PC-3 (cell line): ENCODE results near the gene FHAD1.

Source experiments
- CTCF ChIP-seq: fragments of 300-600 bp; sonication (generic); conservative IDR thresholded peaks from 2 replicates; pipeline ENCODE4 v1.5.1; 2017; ENCODE audit warnings: antibody characterized with exemption, low read depth, mild to moderate bottlenecking, low read length
- EZH2 ChIP-seq: fragments of 300-600 bp; sonication (generic); IDR thresholded peaks from one replicate; pipeline ENCODE4 v1.6.1; 2017; ENCODE audit warnings: antibody characterized with exemption, mild to moderate bottlenecking, low read length; ENCODE audit not compliant: unreplicated experiment
- EZH2phosphoT487 ChIP-seq: fragments of 300-600 bp; sonication (generic); IDR thresholded peaks from 2 replicates; pipeline ENCODE4 v1.6.1; 2018; ENCODE audit warnings: mild to moderate bottlenecking, antibody characterized with exemption, low read length, borderline replicate concordance

DNA sequence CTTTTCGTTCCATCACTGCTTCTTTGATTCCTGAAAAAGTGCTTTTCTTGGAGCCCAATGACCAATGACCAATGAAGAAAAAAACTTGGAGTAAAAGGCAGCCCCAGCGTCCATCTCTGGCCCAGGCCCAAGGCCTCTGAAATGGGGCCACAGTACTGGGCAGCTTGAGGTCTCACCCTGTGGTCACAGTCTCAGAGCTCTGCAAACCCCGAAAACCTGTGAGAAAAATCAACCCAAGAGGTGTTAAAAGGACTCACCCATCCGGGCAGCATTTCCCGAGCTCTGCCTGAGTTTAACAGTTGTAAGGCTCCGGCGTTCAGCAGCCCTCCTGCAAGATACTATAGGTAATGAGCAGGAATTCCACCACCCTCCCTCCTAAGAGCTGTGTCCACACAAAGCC, 160.6 kb downstream of the FHAD1 start:
- TF ChIP-seq CTCF: no peak
- no peak for TF ChIP-seq EZH2
- no peak for TF ChIP-seq EZH2phosphoT487
